BE2C (cell line): ENCODE data around the gene CKMT2.

Experiments used
- DNase-seq: peaks from one replicate; pipeline ENCODE4 v3.0.0-alpha.2; 2020
- H3K27me3 ChIP-seq: fragments of 250-450 bp; sonication (Bioruptor Pico); 2 replicates; pipeline ENCODE4 v1.5.1; 2020; ENCODE audit warnings: mild to moderate bottlenecking
- H3K36me3 ChIP-seq: fragments of 250-450 bp; sonication (Bioruptor Pico); 2 replicates; pipeline ENCODE4 v1.5.1; 2020; ENCODE audit warnings: mild to moderate bottlenecking
- H3K4me1 ChIP-seq: fragments of 250-450 bp; sonication (Bioruptor Pico); 2 replicates; pipeline ENCODE4 v1.5.1; 2020
- H3K4me3 ChIP-seq: 2 replicates; pipeline ENCODE4 v1.5.1; 2011; ENCODE audit warnings: low read depth, low read length
- H3K9me3 ChIP-seq: fragments of 250-450 bp; sonication (Bioruptor Pico); 2 replicates; pipeline ENCODE4 v1.5.1; 2020
- CTCF ChIP-seq: IDR thresholded peaks from 2 replicates; pipeline ENCODE4 v1.5.1; 2012; ENCODE audit warnings: mild to moderate bottlenecking, low read depth, low read length

The CKMT2 gene

GRCh38 chr5:81219389-81219788 lies 13.7 kb upstream of the CKMT2 start:
- no peak for TF ChIP-seq CTCF
- Histone ChIP-seq H3K27me3 (no peaks in the 10 kb centered on the region), H3K9me3 (no peaks in the 10 kb centered on the region), H3K4me1 (no peaks in the 10 kb centered on the region), H3K4me3 (no peak overlapping the region), H3K36me3 (no peaks in the 10 kb centered on the region)
- no peak for DNase-seq

GRCh38 chr5:81222285-81222684 lies 10.8 kb upstream of the CKMT2 start:
- H3K4me1 ChIP-seq, result no peaks in the 10 kb centered on the region
- no peak for DNase-seq
- no peak for TF ChIP-seq CTCF

GRCh38 chr5:81225463-81225862 lies 7.7 kb upstream of the CKMT2 start:
- Histone ChIP-seq H3K4me3 (no peak overlapping the region), H3K36me3 (no peaks in the 10 kb centered on the region), H3K4me1 (no peaks in the 10 kb centered on the region), H3K27me3 (no peaks in the 10 kb centered on the region), H3K9me3 (no peaks in the 10 kb centered on the region)
- no peak for DNase-seq
- TF ChIP-seq CTCF, result no peak

More at GRCh38 chr5:81222285-81222684, 10.8 kb upstream of the CKMT2 start:
- Histone ChIP-seq H3K9me3 (no peaks in the 10 kb centered on the region), H3K27me3 (no peaks in the 10 kb centered on the region), H3K4me3 (no peak overlapping the region), H3K36me3 (no peaks in the 10 kb centered on the region)

- DNase-seq, result no peak
- H3K4me3 ChIP-seq, result no peak overlapping the region
- H3K9me3 ChIP-seq, result no peaks in the 10 kb centered on the region
- no peaks in the 10 kb centered on the region for H3K27me3 ChIP-seq
- H3K4me1 ChIP-seq, result no peaks in the 10 kb centered on the region
- H3K36me3 ChIP-seq, result no peaks in the 10 kb centered on the region
- TF ChIP-seq CTCF, result no peak
Measured at GRCh38 chr5:81226286-81226685, 6.8 kb upstream of the CKMT2 start.

GRCh38 chr5:81226949-81227348 lies 6.2 kb upstream of the CKMT2 start:
- H3K36me3 ChIP-seq, result no peaks in the 10 kb centered on the region
- TF ChIP-seq CTCF, result no peak
- H3K27me3 ChIP-seq, result no peaks in the 10 kb centered on the region
- H3K9me3 ChIP-seq, result no peaks in the 10 kb centered on the region
- H3K4me3 ChIP-seq, result no peak overlapping the region
- no peaks in the 10 kb centered on the region for H3K4me1 ChIP-seq
- DNase-seq, result no peak

GRCh38 chr5:81228084-81228483 lies 5.0 kb upstream of the CKMT2 start:
- Histone ChIP-seq H3K4me3 (no peak overlapping the region), H3K36me3 (no peaks in the 10 kb centered on the region), H3K27me3 (no peaks in the 10 kb centered on the region), H3K9me3 (no peaks in the 10 kb centered on the region), H3K4me1 (no peaks in the 10 kb centered on the region)
- TF ChIP-seq CTCF, result no peak
- DNase-seq, result no peak
